Activated naive CD4-positive, alpha-beta T cell treated with Interleukin-2 at 50 U/mL for 16 hours (primary cell): ENCODE data around the gene CAMK2N2.

Source experiments
- DNase-seq: peaks from one replicate; pipeline ENCODE4 v3.0.0-alpha.2; 2020

Gene CAMK2N2

GRCh38 chr3:184239708-184240107, 21.6 kb downstream of the CAMK2N2 start:
- DNase-seq = no peak

- DNase-seq = no peak
These were observed 22.1 kb downstream of the CAMK2N2 start for GRCh38 chr3:184239221-184239620.

DNA sequence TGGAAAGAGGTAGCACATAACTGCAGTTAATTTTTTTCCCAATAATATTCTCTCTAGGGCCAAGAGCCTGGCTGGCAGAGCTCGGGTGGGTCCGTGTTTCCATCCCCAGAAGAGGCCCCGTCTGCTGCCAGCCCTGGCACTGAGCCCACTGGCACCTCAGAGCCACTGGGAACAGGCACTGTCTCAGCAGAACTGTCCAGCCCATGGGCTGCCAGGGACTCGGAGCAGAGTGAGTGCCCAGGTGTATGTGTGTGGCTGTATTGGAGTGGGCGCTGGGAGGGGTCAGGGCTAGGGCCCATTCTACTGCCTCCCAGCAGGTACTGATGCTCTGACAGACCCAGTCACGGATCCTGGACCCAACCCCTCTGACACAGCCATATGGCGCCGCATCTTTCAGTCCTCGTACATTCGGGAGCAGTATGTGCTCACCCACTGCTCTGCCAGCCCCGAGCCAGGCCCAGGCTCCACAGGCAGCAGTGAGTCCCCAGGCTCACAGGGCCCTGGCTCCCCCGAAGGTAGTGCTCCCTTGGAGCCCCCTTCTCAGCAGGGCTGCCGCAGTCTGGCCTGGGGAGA, 23.0 kb downstream of the CAMK2N2 start:
- DNase-seq = no peak

GRCh38 chr3:184237807-184238206, 23.5 kb downstream of the CAMK2N2 start:
- no peak for DNase-seq

DNA sequence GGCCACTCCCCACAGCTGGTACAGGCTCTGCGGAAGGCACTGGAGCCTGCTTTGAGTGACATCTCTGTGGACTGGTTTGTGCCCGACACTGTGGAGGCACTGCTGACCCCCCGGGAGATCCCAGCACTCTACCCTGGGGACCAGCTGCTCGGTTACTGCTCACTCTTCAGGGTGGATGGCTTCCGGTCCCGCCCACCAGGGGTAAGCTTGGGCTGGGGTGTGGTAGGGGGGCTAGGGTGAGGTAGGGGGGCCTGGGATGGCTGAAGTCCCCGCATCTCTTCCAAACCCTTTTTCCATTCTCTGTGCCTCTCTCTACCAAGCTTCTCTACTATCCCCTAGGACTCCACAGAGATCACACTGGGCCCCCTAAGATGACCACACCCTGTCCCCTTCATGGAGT, 24.1 kb downstream of the CAMK2N2 start:
- DNase-seq = no peak

GRCh38 chr3:184236636-184237035, 24.7 kb downstream of the CAMK2N2 start:
- no peak for DNase-seq

DNA sequence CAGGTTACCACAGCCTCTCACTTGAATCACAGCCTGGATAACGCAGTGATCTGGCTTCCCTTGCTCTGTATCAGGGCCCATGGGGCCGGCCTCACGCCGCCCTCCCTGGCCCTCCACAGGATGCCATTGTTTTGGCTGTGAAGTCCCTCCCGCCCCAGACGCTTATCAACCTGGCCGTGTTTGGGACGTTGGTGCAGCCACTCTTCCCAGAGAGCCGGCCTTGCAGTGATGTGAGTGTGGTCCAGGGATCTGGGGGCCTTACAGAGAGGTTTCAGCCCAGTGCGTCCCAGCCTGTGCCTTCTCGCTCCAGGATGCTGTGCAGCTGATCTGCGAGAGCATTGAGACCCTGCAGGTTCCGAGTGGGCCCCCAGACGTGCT, 25.3 kb downstream of the CAMK2N2 start:
- DNase-seq = no peak

DNA sequence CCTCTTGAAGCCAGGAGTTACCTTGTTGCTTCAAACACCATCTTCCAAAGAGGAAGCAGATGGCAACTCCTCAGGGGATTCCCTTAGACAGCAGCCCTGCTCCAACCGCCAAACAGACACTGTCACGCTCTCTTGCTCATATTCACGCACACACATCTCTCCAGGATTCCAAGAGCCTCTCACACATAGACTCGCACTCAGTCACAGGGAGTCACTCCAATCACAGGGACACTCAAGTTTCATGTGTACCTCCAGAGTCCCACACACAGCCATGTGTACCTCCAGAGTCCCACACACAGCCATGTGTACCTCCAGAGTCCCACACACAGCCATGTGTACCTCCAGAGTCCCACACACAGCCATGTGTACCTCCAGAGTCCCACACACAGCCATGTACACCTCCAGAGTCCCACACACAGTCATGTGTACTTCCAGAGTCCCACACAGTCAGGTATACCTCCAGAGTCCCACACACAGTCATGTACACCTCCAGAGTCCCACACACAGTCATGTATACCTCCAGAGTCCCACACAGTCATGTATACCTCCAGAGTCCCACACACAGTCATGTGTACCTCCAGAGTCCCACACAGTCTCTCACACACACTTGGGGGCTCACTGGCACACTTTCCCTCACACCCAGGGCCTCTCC, 25.8 kb downstream of the CAMK2N2 start:
- no peak for DNase-seq

DNA sequence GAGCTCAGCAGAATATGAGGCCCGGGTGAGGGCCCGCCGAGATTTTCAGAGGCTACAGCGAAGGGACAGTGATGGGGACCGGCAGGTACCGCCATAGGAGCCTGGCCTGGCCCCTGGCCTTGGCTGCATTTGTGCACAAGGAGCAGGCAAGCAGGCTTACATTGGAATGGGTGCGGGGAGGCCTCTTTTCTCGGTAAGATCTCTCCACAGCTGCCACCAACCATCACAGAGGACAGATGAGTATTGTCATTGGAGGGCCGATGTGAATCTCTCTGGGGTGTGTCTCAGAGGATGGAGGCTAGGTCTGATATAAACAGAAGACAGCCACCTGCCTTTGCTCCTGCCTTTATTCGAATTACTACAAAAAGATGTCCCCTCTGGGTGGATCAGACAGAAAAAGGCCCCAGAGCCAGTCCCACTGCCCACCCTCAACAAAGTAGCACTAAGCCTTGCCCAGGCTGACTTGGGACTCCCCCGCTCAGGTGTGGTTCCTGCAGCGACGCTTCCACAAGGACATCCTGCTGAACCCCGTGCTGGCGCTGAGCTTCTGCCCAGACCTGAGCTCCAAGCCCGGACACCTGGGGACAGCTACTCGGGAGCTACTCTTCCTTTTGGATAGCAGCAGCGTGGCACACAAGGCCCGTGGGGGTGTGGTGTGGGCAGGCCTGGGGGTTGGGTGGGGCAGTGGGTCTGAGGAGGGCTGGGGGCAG, 26.5 kb downstream of the CAMK2N2 start:
- DNase-seq = no peak

- no peak for DNase-seq
These were observed 27.1 kb downstream of the CAMK2N2 start for GRCh38 chr3:184234224-184234623.

- DNase-seq = no peak
These were observed 28.1 kb downstream of the CAMK2N2 start for GRCh38 chr3:184233127-184233843.

GRCh38 chr3:184231671-184232070, 29.7 kb downstream of the CAMK2N2 start:
- DNase-seq = no peak

DNA sequence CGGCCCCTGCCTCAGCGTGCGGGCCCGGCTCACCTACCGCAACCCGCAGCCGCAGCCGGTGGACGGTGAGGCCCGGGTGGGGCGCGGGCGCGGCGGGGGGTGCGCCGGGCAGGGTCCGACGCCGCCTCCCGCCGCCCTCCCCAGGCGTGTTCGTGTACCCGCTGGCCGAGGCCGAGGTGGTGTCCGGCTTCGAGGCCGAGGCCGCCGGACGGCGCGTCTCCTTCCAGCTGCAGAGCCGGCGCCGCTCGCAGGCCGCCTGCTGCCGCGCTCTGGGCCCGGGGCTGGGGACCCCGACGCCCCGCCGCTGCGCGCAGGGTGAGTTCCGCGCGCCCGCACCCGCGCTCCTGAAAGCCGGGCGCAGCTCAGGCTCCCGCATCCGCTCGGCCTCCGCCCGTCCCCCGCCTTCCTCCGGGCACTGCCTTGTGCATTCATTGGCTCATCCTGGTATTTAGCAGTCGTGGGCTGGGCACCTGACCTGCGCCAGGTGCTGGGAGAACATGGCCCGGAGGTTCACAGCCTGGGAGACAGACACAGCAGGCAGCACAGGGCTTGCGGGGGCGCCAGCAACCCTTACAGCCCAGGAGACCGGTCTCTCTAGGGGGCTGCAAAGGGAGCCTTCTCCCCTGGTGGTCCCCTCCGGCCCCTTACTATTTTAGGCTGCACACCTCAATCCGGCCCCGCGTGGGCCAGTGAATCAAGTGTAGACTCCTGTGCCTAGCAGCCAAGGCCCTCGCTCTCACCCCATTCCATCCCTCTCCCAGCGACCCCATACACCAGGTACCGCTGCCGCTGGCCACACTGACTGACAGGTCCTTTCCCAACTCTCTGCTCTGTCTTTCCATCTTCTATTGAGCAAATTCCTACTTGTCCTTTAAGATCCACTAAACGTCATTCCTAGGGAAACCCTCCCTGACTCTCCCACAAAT, 30.5 kb downstream of the CAMK2N2 start:
- no peak for DNase-seq

- no peak for DNase-seq
These were observed 31.2 kb downstream of the CAMK2N2 start for GRCh38 chr3:184230081-184230602.

DNA sequence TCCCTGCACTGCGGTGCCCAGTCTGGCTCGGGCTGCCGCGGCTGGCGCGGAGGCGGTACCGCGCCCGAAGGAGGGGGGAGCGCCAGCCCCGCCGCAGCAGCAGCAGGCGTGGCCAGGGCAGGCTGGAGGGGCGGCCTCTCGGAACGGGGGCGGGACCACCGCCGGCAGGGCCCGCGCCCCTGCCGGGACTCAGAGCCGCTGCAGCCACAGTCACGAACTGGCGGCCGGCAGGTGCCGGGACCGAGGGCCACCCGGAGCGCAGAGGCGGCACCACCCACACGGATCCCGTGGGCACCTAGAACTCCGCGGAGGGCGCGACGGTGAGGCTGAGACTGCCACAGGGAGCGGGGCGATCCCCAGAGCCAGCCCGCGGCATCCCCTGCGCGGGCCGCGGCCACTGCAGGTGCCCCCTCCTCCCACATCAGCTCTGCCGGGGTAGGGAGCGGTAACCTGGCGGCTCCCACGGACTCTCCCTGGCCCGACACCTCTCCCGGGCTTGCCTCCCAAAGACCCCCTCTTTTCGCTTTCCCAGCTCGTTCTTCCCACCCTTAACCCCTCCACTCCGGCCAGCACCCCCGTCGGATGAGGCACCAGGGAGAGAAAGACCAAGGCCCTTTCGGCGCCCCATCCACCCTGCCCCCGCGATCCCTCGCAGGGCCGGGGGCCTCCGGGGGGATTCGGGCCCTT, 31.8 kb downstream of the CAMK2N2 start, which contains the start of gene VWA5B2:
TSS of gene VWA5B2 (plus strand) at position 192 of the 687 bp plus-strand sequence. CDS start 944 bp downstream, outside the sequence.
- DNase-seq = peak; percentile 82

GRCh38 chr3:184228376-184229137, 32.8 kb downstream of the CAMK2N2 start:
- DNase-seq = no peak

DNA sequence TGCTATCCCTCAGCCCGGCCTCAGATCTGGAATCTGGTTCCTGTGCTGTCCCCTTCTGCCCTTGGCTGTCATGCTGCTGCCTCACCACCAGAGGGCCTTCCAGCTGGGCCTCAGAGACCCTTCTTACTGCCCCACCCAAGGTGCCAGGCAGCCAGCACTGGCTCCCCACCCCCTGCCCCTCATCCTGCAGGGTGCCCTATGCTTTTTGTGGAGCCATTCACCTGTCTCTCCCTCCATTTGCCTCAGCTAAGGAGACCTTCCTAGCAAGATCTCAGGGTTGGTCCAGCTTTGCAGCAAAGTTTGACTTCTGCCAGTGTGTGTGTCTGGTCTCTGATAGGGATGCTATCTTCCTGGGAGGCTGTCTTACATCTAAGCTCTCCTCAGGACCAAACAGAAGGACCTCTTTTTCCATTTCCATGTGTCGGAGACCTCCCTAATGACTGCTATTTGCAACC, 33.8 kb downstream of the CAMK2N2 start:
- DNase-seq = peak; percentile 53

DNA sequence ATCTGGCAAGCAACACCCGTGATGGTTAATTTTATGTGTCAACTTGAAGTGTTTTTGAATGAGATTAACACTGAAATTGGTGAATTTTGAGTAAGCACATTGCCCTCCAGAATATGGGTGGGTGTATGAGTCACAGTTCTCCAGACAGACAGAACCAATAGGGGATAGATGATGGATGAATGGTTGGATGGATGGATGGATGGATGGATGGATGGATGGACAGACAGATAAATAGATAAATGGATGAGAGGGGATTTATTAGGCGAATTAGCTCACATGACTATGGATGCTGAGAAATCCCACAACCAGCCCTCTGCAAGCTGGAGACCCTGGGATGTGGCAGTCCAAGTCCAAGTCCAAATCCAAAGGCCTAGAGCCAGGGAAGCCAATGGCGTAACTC, 37.4 kb downstream of the CAMK2N2 start:
- no peak for DNase-seq

DNA sequence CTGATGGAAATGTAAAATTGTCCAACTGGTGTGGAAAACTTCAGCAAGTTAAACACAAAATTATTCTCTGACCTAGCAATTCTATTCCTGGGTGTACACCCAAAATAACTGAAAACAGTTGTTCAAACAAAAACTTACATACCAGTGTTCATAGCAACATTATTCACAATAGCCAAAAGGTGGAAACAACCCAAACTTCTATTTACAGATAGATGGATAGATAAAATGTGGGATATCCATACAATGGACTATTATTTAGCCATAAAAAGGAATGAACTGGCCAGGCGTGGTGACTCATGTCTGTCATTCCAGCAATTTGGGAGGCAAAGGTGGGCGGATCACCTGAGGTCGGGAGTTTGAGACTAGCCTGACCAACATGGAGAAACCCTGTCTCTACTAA, 38.8 kb downstream of the CAMK2N2 start:
- DNase-seq = no peak

GRCh38 chr3:184218814-184219213, 42.5 kb downstream of the CAMK2N2 start:
- no peak for DNase-seq

DNA sequence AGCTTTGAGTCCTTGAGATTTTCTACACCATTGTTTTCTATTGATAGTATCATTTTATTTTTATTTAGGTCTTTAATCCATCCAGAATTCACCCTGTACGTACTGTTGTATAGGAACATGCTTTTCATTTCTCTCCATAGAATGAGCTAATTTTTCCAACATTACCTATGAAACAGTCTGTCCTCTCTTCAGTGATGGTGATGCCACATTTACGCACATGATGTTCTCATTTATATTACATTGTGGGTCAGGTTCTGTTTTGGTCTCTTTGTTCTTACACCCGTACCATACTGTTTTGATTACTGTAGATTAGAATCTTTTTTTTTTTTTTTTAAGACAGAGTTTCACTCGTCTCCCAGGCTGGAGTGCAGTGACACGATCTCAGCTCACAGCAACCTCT, 49.6 kb downstream of the CAMK2N2 start:
- no peak for DNase-seq
